HepG2 (cell line): ENCODE data around the gene KRTAP5-6. TPM values are rescaled to one million over a fixed set of nuclear protein-coding genes. Genes with fewer than 3 reads are reported as not detected.

Experiments used
- ATAC-seq: fragments of 200-7000 bp; cut with Tn5 transposase; 3 replicates; pipeline ENCODE4 v1.9.1; 2020; ENCODE audit warnings: mild to moderate bottlenecking, moderate library complexity
- BruUV-seq: library from RNA; stranded (reverse); fragments of 400-500 nt; replicated peaks from 2 replicates; lab custom pipeline; 2021; lab: Mats Ljungman, UMichigan
- CTCF ChIA-PET: fragments of 300-600 bp; formaldehyde crosslinking; extraction: SDS; loops from one replicate; lab custom pipeline; 2021; ENCODE audit warnings: low total read pairs, inconsistent platforms, low intra/inter-chr PET ratio; lab: Yijun Ruan, JAX
- POLR2A ChIA-PET: fragments of 350-600 bp; sonication (Branson Sonifier 250); formaldehyde crosslinking; loops from one replicate; lab custom pipeline; 2020; ENCODE audit warnings: antibody characterized with exemption, inconsistent platforms; lab: Yijun Ruan, JAX
- DNase-seq: peaks from one replicate; pipeline ENCODE4 v3.0.0-alpha.2; 2015; ENCODE audit warnings: low spot score
- FAIRE-seq: peaks from 3 replicates; lab custom pipeline; 2011; peaks lifted over from hg19 to GRCh38; lab: Jason Lieb, UNC
- H2AFZ ChIP-seq: one replicate; pipeline ENCODE4 v1.6.1; 2011; ENCODE audit warnings: low read length, inconsistent platforms
- H3K27ac ChIP-seq: fragments of 300-600 bp; 3 replicates; pipeline ENCODE4 v1.8.0; 2011; ENCODE audit warnings: mixed run types, mild to moderate bottlenecking, mixed read lengths, low read length, inconsistent platforms; ENCODE audit not compliant: insufficient read depth; ENCODE audit errors: extremely low read length
- H3K27me3 ChIP-seq, 2 experiments: fragments of 200-600 bp in 1 of 2; 2 replicates in 1 of 2; 3 replicates in 1 of 2; pipeline versions ENCODE4 v1.6.0 to v1.8.0; 2011; ENCODE audit warnings: low read length in 2 of 2, mild to moderate bottlenecking in 2 of 2, moderate library complexity in 2 of 2, inconsistent platforms in 1 of 2; ENCODE audit not compliant: insufficient read depth in 2 of 2, control insufficient read depth in 1 of 2
- H3K36me3 ChIP-seq, 2 experiments: fragments of 200-600 bp in 1 of 2; replicated peaks in 1 of 2; 2 replicates in 1 of 2; 3 replicates in 1 of 2; pipeline versions ENCODE4 v1.5.1 to v1.8.0; 2011; ENCODE audit warnings: low read length in 2 of 2, inconsistent platforms in 1 of 2; ENCODE audit not compliant: insufficient read depth in 2 of 2, control insufficient read depth in 1 of 2
- H3K4me1 ChIP-seq: 2 replicates; pipeline ENCODE4 v1.5.1; 2012; ENCODE audit warnings: low read length, inconsistent platforms; ENCODE audit not compliant: insufficient read depth
- H3K4me2 ChIP-seq: 2 replicates; pipeline ENCODE4 v1.6.0; 2011; ENCODE audit warnings: low read depth, low read length, inconsistent platforms
- H3K4me3 ChIP-seq, 3 experiments: fragments of 200-600 bp in 1 of 3; sonication (generic), shearing (Covaris generic) in 1 of 3; replicated peaks in 1 of 3; 2 replicates each; pipeline ENCODE4 v1.5.1; 2011 to 2016; ENCODE audit warnings: low read length in 3 of 3, inconsistent platforms in 2 of 3, low read depth in 2 of 3, mild to moderate bottlenecking in 2 of 3, control low read depth in 1 of 3, mixed read lengths in 1 of 3; ENCODE audit not compliant: insufficient read depth in 1 of 3
- H3K79me2 ChIP-seq: one replicate; pipeline ENCODE4 v1.6.1; 2011; ENCODE audit warnings: low read length, inconsistent platforms; ENCODE audit not compliant: insufficient read depth
- H3K9ac ChIP-seq: 2 replicates; pipeline ENCODE4 v1.6.0; 2011; ENCODE audit warnings: mild to moderate bottlenecking, low read depth, low read length, inconsistent platforms; ENCODE audit not compliant: insufficient read depth
- H3K9me3 ChIP-seq: 2 replicates; pipeline ENCODE4 v1.5.1; 2012; ENCODE audit warnings: mild to moderate bottlenecking, low read length
- H4K20me1 ChIP-seq: 2 replicates; pipeline ENCODE4 v1.6.0; 2011; ENCODE audit warnings: inconsistent platforms, mild to moderate bottlenecking, low read length, moderate library complexity; ENCODE audit not compliant: insufficient read depth
- HCFC1 ChIP-seq: fragments of 150-350 bp; IDR thresholded peaks from 2 replicates; pipeline ENCODE4 v1.6.1; 2014; ENCODE audit warnings: low read depth, low read length
- MEF2D ChIP-seq: sonication (generic); formaldehyde crosslinking; IDR thresholded peaks from 2 replicates; pipeline ENCODE4 v1.5.1; 2020; ENCODE audit warnings: mild to moderate bottlenecking, missing genetic modification reagents
- NKX3-1 ChIP-seq: sonication (generic); formaldehyde crosslinking; IDR thresholded peaks from 2 replicates; pipeline ENCODE4 v1.5.0; 2020; ENCODE audit warnings: missing genetic modification reagents
- NR2F6 ChIP-seq, 2 experiments: IDR thresholded peaks; 2 replicates each; pipeline ENCODE4 v1.6.1; 2016; ENCODE audit warnings: antibody characterized with exemption in 1 of 2, mild to moderate bottlenecking in 1 of 2
- PAX8 ChIP-seq: sonication (generic); formaldehyde crosslinking; IDR thresholded peaks from 2 replicates; pipeline ENCODE4 v1.8.0; 2022; ENCODE audit warnings: mild to moderate bottlenecking, missing genetic modification reagents, borderline replicate concordance
- RNF2 ChIP-seq: fragments of 450-650 bp; conservative IDR thresholded peaks from 2 replicates; pipeline ENCODE4 v1.6.1; 2016; ENCODE audit warnings: low read depth
- SALL1 ChIP-seq: sonication (generic); formaldehyde crosslinking; IDR thresholded peaks from 2 replicates; pipeline ENCODE4 v1.8.0; 2022; ENCODE audit warnings: mild to moderate bottlenecking, missing genetic modification reagents
- SMAD1 ChIP-seq: sonication (generic); formaldehyde crosslinking; IDR thresholded peaks from 2 replicates; pipeline ENCODE4 v1.4.0; 2020; ENCODE audit warnings: missing genetic modification reagents, low read depth, mild to moderate bottlenecking, borderline replicate concordance
- SNRNP70 ChIP-seq: fragments of 200-400 bp; formaldehyde crosslinking; IDR thresholded peaks from 2 replicates; pipeline ENCODE4 v1.6.1; 2017; ENCODE audit warnings: mild to moderate bottlenecking, low read depth, low read length, moderate library complexity
- TRIM24 ChIP-seq: sonication (generic); formaldehyde crosslinking; IDR thresholded peaks from 2 replicates; pipeline ENCODE4 v1.8.0; 2022; ENCODE audit warnings: mild to moderate bottlenecking, missing genetic modification reagents
- ZMYM3 ChIP-seq: sonication (generic); formaldehyde crosslinking; IDR thresholded peaks from 2 replicates; pipeline ENCODE4 v1.5.1; 2020; ENCODE audit warnings: mild to moderate bottlenecking, missing genetic modification reagents
- ZNF510 ChIP-seq: sonication (generic); formaldehyde crosslinking; IDR thresholded peaks from 2 replicates; pipeline ENCODE4 v1.4.0; 2020; ENCODE audit warnings: low read depth, mild to moderate bottlenecking, missing genetic modification reagents
- WGBS: methylation state at CpG from one replicate; pipeline ENCODE4 v1.1.6; 2017; ENCODE audit warnings: low lambda C conversion rate; 5-methylcytosine and 5-hydroxymethylcytosine counted together
- in situ Hi-C: cut with HindIII; loops from 2 replicates; pipeline ENCODE4 v1.10.0; 2017; ENCODE audit warnings: low pct_unique_long_range_greater_than_20kb; ENCODE audit not compliant: extremely low pct_ligation_motif_present
- intact Hi-C: fragments of 100-400 bp; cut with micrococcal nuclease; formaldehyde crosslinking; loops from one replicate; pipeline ENCODE4 v1.10.0; 2022; ENCODE audit not compliant: unreplicated experiment
- polyA plus RNA-seq, 8 experiments: library from polyadenylated mRNA; depleted of rRNA in 3 of 8; stranded (reverse) in 7 of 8; unstranded in 1 of 8; fragments of >200 nt; fragmentation: Illumina TruSeq in 4 of 8; extraction: Trizol in 4 of 8; gene quantifications; 2 replicates each; pipeline versions ENCODE4 v1.2.1 to v1.2.3, GENCODE V29; 2011 to 2016; ENCODE audit warnings: low read depth in 4 of 8, missing spikeins in 1 of 8, mixed read lengths in 1 of 8; ENCODE audit not compliant: insufficient read depth in 1 of 8
- total RNA-seq, 5 experiments: library from RNA; depleted of rRNA; stranded (reverse); fragments of >200 nt; fragmentation: Illumina TruSeq; extraction: Trizol; gene quantifications; 2 replicates each; pipeline ENCODE4 v1.2.3, GENCODE V29; 2016; ENCODE audit warnings: low read depth in 1 of 5
- TF ChIP-seq, protein P1 (sequence below): IDR thresholded peaks from 2 replicates; pipeline ENCODE4 v1.6.1; 2018; ENCODE audit warnings: missing genetic modification reagents
- TF ChIP-seq, protein P2 (sequence below): sonication (generic); formaldehyde crosslinking; conservative IDR thresholded peaks from 2 replicates; pipeline ENCODE4 v1.8.0; 2022; ENCODE audit warnings: mild to moderate bottlenecking, moderate library complexity, missing genetic modification reagents

Gene KRTAP5-6
- total and polyA plus RNA-seq, 2 of the 13 experiments (the other 11 are each of a cell fraction or from before 2014, with no cell fraction given) = not detected

DNA sequence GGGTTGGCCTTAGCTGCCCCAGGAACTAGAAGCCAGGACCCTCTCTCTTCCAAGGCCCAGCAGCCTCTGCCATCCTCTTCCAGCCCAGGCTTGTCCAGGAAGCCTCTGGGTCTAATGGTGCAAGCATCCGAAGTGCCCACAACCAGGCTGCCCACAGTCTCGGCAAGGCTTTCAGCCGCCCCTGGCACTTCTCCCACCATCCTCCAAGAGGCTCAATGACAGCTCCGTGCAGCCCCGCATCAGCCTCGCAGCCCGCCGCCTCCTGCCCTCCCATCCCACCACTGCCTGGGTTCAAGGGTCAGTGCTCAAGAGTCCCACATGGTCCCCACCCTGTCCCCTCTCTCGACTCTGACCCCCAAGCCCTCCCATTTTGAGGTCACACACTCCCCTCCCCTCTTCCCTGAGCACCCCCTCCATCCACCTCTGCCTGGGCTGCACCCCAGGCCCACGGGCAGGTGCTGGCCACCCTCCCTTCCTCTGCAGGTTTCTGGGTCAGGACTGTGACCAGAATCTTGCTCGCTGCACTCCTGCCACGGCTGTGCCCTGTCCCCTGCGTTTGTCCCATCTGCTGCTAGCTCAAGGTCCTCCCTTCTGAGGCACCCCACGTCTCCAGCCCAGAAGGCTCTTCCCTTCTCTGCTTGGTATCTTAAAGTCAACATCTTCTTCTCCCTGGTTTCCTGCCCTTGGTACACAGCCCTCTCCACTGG lies 36.2 kb downstream of the KRTAP5-6 start:
- TF ChIP-seq ZMYM3 (CRISPR knock-in tag) (no peak), NR2F6 (IDR thresholded peaks at IDR 0.05) (no peak), NR2F6 (CRISPR knock-in tag; IDR thresholded peaks at IDR 0.05) (no peak), HCFC1 (no peak), ZNF510 (CRISPR knock-in tag) (no peak), SNRNP70 (no peak)
- H3K27me3 ChIP-seq = peaks cover 0 to 72% of the 10 kb centered on the region in 2 experiments; a peak in 4 of 5 replicates
- intact Hi-C loops = no loop called here
- no peaks in the 10 kb centered on the region for H4K20me1 ChIP-seq
- H3K9me3 ChIP-seq = peaks cover 13% of the 10 kb centered on the region
- no peak overlapping the region for H2AFZ ChIP-seq
- H3K4me1 ChIP-seq = no peaks in the 10 kb centered on the region
- ATAC-seq (no peak; the same call in 2 of the 3 replicates), FAIRE-seq (no peak), DNase-seq (no peak)
- in situ Hi-C loops = no loop called here
- H3K4me3 ChIP-seq = no peak overlapping the region
- H3K79me2 ChIP-seq = no peaks in the 10 kb centered on the region
- no peak overlapping the region for H3K4me2 ChIP-seq
- 4% methylated on average over 7 of the region's 14 CpGs for WGBS
- no peak overlapping the region for H3K27ac ChIP-seq
- no peak overlapping the region for H3K9ac ChIP-seq
- POLR2A ChIA-PET = no interaction called here
- BruUV-seq = no TSS peak
- CTCF ChIA-PET = no interaction called here
- no peaks in the 10 kb centered on the region for H3K36me3 ChIP-seq

DNA sequence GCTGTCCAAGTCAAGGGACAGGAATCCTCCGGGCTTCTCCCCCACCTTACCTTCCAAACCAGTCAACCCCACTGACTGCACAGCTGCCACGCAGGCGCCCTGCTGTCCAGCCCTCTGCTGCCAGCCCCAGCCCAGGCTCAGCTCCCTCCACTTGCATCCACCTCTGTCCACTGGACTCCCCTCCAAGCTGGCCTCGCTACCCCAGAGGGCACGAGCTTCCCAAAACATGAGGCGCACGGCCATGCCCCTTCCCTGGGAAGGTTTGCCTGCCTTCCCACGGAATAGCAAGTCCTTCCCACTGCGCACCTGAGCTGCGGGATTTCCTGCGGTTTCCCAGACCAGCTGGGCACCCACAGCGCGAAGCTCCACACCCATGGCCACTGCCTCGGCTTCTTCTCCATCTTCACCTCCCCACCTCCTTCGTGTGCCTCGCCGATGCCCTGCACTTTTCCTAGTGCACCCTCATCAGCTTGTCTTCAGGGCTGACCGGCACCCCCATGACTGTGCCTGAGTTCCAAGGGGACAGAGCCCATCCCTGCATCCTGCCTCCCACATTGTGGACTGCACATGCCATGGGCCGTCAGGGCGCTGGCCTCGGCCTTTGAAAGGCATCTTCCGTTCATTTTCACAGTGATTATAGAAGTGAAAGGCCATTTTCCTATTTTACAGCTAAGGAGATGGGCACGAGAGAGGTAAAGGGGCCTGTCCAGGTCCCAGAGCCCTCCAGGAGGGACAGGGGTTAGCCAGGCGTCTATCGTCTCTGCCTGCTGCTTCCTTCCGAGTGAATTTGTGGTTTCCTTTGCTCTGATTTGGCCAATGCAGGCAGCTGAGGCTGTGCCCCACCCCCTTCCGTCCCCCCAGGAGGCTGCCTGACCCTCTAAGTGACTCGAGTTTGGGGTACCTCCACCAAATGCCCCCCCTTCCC lies 37.0 kb downstream of the KRTAP5-6 start:
- H3K9ac ChIP-seq = no peak overlapping the region
- in situ Hi-C loops = no loop called here
- TF ChIP-seq, protein P1, sequence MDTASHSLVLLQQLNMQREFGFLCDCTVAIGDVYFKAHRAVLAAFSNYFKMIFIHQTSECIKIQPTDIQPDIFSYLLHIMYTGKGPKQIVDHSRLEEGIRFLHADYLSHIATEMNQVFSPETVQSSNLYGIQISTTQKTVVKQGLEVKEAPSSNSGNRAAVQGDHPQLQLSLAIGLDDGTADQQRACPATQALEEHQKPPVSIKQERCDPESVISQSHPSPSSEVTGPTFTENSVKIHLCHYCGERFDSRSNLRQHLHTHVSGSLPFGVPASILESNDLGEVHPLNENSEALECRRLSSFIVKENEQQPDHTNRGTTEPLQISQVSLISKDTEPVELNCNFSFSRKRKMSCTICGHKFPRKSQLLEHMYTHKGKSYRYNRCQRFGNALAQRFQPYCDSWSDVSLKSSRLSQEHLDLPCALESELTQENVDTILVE (CRISPR knock-in tag) = no peak
- TF ChIP-seq RNF2 (no peak), PAX8 (no peak), MEF2D (no peak), SMAD1 (CRISPR knock-in tag) (no peak), SALL1 (CRISPR knock-in tag) (no peak), NKX3-1 (CRISPR knock-in tag) (no peak), TRIM24 (CRISPR knock-in tag) (no peak)
- TF ChIP-seq, protein P2, sequence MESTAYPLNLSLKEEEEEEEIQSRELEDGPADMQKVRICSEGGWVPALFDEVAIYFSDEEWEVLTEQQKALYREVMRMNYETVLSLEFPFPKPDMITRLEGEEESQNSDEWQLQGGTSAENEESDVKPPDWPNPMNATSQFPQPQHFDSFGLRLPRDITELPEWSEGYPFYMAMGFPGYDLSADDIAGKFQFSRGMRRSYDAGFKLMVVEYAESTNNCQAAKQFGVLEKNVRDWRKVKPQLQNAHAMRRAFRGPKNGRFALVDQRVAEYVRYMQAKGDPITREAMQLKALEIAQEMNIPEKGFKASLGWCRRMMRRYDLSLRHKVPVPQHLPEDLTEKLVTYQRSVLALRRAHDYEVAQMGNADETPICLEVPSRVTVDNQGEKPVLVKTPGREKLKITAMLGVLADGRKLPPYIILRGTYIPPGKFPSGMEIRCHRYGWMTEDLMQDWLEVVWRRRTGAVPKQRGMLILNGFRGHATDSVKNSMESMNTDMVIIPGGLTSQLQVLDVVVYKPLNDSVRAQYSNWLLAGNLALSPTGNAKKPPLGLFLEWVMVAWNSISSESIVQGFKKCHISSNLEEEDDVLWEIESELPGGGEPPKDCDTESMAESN (CRISPR knock-in tag) = no peak

More for the DNA sequence above, 37.0 kb downstream of the KRTAP5-6 start:
- no TSS peak for BruUV-seq
- no peaks in the 10 kb centered on the region for H3K4me1 ChIP-seq
- H3K36me3 ChIP-seq = no peaks in the 10 kb centered on the region
- WGBS = 32% methylated on average over 23 of the region's 28 CpGs
- ChIA-PET CTCF (no interaction called here), POLR2A (no interaction called here)
- ATAC-seq = peak; percentile 21; the same call in 2 of the 3 replicates
- no peak for DNase-seq
- no peak overlapping the region for H3K27ac ChIP-seq
- H3K79me2 ChIP-seq = no peaks in the 10 kb centered on the region
- no peak overlapping the region for H3K4me3 ChIP-seq
- no peak for FAIRE-seq
- H3K4me2 ChIP-seq = no peak overlapping the region
- H4K20me1 ChIP-seq = no peaks in the 10 kb centered on the region
- peaks cover 13% of the 10 kb centered on the region for H3K9me3 ChIP-seq
- no peak overlapping the region for H2AFZ ChIP-seq
- intact Hi-C loops = no loop called here
- peaks cover 0 to 70% of the 10 kb centered on the region in 2 experiments; a peak in 4 of 5 replicates for H3K27me3 ChIP-seq
